HG03039 (cell line): ENCODE measurements around the gene SLC29A3.
"Not testable (repeated sequence)": the region's sequence is repeated elsewhere in the genome, so short reads cannot be mapped to it uniquely, and the experiment has no call there.

Experiments
- ATAC-seq: cut with Tn5 transposase; IDR thresholded peaks from one replicate; pipeline ENCODE4 v1.9.1; 2021; ENCODE audit warnings: mild to moderate bottlenecking, moderate library complexity; ENCODE audit not compliant: unreplicated experiment

SLC29A3 gene

DNA sequence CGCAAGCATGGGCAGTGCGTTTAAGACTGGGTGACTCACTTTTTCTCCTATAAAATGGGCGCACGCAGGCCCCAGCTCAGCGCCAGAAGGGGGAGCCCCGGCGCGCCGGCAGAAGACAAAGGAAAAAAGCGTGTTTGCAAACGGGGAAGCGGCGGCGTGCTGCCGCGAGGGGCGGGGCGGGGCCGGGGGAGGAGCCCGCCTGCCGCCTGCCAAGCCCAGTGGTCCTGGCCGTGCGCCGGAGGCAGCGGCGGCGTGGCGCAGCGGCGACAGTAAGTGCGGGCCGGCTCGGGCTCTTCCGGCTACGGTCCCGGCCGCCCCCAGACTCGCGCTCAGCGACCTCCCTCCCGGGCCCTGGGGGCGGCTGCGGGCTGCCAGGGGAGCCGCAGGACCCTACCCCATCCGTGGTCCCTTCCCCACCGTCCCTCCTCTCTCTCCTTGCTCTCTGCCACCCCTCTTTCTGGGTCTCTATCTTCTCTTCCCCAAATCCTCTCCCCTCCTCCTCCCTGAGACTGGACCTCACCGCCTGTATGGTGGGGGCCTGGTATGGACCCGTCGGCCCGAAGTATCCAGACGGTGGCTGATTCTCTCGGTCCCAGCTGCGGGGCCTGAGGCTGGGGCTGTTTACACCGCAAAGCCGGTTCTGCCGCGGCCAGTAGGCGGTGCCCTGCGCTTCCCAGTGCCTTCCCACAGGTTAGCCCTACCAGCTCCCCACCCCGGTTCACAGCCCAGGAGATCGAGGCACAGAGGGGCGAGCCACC is at the start of gene SLC29A3:
SLC29A3 (plus strand) TSS at position 218 of the 758 bp plus-strand sequence; CDS start at position 269, 51 bp downstream.
- ATAC-seq, result peak; percentile 69

DNA sequence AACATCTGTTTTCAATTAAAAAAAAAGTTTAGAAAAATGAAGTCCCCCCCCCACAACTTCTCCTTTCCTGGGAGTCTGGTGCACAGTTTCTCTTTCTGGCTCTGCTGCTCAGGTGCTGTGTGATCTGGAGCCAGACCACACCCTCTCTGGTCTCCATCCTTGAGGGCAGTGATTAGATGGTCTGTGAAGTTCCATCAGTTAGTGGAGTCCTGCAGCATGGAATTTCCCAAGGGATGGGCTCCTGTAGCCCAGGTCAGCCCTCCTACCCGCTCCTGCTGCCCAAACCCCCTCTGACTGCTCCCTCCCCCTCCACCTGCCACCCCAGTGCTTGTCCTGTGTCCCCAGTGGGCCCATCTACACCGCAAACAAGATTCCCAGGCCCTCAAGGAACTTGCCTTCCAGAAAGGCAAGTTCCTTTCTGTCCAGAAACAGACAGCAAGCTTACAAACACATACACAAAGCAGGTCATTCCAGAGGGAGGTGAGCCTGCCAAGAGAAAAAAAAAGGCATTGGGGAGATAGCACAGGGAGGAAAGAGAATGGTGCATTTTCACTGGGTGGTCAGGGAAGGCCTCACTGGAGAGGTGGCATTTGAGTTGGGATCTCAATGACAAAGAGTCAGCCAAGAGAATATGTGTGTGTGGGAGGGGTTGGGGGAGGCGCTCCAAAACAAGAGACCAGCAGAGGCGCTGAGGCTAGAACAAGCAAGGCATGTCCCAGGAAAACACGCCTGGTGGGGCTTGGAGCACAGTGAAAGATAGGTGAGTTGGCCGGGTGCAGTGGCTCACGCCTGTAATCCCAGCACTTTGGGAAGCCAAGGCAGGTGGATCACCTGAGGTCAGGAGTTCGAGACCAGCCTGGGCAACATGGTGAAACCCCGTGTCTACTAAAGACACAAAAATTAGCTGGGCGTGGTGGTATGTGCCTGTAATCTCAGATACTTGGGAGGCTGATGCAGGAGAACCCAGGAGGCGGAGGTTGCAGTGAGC is 49.5 kb upstream of the SLC29A3 start:
- ATAC-seq, result no peak

DNA sequence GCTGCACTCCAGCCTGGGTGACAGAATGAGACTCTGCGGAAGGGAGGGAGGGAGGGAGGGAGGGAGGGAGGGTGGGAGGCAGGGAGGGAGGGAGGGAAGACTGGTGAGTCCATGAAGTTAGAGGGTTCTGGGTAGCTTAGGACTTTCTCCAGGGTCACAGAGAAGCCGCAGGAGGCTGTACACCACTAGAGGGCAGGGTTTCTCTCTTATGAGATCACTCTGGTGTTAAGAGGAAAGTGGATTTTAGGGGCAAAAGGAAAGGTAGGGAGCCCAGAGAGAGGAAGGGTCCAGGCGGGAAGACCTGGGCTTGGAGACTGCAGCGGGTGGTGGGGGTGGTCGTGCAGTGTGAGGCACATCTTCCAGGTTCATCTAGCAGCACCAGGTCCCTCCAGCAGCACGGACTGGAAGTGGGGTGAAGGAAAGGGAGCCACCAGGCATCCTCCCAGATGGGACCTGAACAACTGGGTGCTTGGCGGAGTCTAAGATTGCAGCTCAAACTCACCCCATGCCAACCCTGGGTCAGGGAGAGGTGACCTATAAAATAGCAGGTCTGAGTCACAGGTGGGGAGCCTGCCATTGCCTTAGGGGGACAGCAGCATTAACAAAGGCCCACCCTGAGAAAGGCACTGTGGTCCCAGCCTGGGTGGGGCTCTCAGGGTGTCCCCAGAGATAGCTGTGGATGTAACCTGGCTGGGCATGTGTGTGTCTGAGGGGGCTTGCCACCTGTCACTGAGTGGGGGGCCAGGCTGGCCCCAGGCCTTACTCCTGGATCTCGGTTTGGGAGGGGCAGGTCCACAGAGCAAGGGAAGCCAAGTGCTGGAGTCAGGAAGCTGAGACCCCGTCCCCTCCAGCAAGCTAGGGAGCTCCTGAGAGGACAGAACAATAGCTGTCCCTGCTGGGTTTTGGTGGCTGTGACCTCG is 48.5 kb upstream of the SLC29A3 start:
- no peak for ATAC-seq

DNA sequence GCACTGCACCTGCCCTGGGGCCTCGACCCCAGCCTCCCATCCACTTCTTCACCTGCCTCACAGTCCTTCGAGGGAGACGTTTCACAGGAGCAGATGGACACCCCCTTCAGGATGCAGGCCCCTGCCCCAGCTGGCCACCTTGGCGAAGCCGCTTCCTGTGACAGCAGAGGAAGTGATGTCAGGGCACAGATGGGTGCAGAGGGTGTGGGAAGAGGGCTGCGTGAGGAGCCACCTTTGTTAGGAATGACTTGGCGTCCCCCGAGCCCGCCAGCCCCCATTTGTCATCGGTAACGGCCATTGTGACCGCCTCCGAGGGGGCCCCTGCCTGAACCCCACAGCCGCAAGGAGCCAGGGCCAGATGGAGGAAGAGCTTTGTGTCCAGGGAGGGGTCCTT is 47.4 kb upstream of the SLC29A3 start:
- ATAC-seq, result no peak

DNA sequence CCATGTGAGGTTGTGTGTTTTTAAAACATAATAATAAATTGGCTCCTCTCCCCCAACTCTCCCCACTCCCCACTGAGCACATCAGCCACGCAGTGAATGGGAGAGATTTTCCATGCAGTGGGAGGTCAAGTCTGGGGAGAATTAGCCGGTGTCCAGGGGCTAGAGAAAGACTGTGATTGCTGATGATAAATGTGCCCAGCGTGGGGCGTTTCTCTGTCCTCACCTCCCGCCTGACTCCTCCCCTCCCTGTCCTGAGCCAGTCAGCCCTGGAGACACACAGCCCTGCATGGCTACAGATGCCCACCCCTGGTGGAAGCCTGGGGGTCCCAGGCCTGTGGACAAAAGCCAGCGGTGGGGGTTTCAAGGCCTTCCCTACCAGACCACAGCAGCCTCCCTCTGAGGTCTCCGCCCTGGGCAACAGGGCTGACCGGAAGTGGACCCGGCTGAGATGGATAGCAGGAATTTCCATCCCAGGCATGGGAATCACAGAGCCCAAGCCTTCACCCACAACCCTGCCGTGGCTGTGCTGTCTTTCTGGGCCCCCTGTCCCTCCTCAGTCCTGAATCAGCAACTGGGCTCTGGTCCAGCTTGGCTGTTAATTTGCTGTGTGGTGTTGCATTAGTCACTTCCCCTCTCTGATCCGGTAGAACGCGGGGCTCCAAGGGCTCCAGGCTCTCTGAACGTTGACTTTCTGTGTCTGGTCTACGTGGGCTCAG is 46.8 kb upstream of the SLC29A3 start:
- no peak for ATAC-seq

DNA sequence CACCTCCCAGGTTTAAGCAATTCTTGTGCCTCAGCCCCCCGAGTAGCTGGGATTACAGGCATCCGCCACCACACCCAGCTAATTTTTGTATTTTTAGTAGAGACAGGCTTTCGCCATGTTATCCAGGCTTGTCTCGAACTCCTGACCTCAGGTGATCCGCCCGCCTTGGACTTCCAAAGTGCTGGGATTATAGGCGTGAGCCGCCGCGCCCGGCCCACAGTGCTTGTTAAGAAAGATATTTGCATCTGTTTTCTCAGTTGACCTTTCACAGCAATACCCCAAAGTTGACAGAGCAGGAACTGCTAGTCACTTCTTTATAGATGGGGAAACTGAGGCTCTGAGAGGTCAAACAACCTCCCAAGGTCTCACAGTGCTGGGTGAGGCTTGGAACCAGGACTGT is 46.1 kb upstream of the SLC29A3 start:
- not testable (repeated sequence) for ATAC-seq

DNA sequence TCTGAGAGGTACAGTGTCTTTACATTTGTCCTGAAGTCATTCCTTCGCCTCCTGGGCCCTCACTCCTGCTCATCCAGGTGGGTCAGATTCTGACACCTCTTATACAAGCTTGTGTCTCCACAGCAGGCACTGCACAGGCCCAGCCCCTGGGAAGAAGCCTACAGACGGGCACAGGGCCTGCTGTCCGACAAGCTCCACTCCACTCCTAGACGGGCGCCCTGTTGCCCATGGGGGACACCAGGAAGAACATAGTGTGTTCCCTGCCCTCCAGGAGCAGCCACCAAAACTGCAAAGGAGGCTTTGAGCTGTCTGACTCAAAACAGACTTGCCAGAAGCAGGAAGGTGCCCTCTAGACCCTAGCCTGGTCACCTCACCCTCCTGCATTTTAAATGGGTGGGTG is 45.6 kb upstream of the SLC29A3 start:
- ATAC-seq, result no peak

DNA sequence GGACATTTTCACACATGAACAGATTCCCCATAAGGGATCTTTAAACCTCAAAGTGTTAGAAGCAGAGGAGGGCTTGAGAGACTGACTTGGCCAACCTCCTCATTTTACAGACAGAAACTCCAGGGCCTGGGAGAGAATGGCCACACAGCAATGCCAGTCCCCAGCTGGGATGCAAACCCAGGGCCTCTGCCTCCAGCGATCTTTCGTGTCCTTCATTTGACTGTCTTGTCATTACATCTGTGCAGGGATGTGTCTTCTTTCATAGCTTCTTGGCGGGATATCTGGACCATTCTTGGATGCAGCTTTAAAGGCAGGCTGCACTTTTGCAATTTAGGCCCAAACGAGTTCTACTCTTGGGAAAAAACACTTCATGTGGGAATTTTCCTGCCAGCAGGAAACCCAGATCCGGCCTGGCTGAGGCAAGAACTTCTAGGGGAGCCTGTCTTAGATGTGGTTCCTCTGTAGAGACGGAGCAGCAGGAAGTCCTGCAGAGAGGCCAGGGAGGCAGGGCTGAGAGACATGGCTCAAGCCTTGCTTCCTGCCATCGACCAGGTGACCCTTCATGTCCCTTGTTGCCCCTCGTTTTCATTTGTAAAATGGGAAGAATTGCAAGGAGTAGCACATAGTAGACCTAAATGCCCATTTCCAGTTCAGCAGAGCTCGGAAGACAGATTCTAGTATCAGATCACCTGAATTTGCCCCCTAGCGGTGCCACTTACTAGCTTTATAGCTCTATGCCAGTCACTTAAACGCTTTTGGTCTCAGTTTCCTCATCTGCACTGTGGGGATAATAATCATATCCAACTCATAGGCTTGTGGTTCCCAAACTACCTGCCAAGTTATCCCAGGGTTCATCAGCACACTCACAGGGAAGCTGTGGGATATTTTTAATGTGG is 43.9 kb upstream of the SLC29A3 start:
- no peak for ATAC-seq

DNA sequence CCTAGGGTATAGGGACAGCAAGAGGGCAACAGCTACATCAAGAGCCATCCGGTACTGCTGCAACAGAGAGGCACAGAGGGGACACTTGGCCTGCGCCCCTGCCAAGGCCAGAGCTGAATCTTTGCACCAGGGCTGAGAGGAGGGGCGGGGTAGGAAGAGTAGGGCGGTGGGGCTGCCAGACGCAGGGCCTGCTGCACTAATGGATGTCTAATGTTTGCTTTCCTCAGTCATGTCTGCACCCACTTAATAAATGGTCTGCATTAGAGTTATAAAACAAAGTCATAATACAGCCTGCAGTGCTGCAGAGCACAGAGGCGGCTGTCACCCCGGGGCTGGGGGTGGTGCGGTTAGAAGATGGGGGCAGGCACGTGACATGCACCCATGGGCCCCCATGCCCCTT is 42.2 kb upstream of the SLC29A3 start:
- no peak for ATAC-seq

DNA sequence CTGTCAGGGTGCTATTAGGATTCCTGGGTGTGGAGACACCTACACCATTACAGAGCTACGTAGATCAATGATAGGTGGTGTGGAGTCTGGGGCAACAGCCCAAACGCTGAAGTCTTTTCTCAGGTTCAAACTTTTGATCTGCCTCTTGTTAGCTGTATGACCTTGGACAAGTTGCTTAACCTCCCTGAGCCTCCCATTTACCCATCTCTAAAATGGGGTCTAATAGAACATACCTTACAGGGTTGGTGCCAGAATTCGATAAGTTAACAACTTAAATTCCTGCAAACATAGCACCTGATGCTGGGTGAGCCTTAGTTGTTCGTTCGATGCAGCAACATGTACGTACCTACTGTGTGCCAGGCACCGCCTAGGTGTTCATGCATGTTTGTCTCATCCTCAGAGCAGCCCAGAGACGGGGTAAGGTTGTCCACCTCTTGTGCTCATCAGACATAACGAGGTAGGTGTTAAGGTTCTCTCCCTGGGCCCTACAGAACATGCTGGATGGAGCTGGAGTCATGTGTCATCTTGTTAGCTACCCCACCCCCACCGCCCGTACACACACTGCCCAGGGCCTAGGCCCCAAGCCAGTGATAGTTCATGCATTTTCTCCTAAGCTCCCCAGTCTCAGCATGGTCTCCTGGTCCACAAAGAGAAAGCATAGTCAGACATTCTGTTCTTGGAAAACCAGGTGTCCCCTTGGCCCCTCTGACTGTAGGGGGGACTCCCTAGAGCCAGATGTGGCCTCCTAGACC is 41.0 kb upstream of the SLC29A3 start:
- ATAC-seq, result no peak

DNA sequence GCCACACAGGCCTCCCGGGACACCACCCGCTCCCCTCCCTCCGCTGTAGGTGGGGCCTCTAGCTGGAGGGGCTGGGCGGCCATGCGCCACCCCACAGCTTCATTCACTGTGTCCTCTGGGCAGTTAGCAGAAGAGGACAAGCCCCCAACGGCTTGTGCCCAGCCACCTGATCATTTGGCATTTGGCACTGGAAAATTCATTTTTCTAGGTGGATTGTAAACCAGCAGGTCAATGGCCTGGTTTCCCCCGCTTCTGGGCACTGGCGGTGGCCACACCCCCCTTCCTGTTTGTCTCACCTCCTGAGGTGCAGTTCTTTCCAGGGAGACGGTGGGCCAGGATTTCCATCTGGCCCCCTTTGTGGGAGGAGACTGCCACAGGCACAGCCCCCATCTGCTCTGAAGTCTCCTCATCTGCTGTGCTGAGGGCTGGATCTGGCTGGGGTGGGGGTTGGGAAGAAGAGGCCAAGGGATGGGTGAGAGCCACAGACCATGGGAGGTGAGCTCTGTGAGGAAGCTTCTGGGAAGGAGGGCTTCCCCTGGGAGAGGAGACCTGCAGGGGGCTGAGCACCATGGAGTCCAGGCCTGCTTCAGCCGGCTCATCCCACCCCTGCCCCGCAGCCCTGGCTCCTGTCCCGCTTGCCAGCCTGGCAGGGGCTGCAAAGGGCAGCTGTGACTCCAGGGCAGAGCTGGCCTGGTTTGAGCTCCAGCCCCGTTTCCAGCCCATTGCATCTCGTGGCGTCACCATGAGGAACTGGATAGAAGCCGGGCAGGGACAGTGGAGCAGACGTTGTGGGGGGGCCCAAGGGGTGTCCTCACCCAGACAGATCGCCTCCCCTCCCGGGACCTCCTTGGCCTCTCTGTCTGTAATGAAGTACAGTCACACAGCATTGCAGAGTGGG is 40.1 kb upstream of the SLC29A3 start:
- ATAC-seq, result no peak

DNA sequence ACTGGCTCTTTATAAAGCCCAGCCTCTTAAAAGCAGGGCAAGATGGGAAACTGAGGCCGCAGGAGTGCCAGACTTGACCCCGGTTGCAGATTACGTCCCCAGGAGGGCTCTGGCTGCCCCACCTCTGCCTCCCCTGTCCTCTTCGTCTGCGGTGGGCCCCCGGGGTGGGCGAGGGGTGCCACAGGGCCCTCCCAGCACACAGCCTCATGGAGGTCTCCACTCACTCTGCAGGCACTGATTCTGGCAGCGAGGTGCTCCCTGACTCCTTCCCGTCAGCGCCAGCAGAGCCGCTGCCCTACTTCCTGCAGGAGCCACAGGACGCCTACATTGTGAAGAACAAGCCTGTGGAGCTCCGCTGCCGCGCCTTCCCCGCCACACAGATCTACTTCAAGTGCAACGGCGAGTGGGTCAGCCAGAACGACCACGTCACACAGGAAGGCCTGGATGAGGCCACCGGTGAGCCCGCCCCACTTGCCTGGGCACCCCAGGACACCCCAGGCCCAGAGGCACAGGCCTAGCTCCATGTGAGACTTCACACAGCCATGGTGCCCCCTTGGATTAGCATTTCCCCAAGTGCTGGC is 39.4 kb upstream of the SLC29A3 start:
- ATAC-seq, result no peak

DNA sequence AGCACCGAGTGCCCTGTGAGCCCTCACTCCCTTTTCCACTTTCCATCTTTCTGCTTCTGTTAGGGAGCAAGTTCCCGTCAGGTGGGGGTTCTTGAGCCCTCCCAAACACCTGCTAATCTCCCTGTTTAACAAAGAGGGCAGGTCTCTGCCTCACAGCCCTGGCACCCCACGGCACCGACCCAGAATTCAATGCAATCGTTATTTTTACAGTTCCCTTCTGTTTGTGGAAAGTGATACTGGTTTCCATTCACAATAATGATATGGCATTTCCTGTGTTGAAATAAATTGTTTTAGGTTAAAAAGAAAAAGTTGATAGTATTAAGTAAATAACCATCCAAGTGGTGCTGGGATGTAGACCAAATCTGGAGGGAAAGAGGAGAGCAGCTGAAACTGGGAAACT is 38.8 kb upstream of the SLC29A3 start:
- no peak for ATAC-seq

DNA sequence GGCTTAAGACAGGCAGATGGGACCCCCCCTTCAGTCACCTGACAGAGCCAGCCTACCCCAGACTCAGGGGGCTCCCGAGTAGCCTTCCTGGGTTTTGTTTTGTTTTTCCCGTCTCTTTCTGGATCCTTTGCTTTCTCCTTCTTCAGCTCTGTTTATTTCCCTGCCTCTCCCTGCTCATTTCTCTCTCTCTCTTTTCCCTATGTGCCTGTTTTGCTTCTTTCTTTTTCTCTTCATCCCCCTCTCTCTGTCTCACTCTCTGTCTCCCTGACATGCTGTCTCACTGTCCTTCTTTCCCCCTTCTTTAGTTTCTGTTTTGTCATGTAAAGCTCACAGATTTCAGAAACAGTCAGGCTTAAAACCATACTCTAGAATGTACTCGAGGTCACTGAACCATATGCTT is 38.2 kb upstream of the SLC29A3 start:
- ATAC-seq, result no peak

DNA sequence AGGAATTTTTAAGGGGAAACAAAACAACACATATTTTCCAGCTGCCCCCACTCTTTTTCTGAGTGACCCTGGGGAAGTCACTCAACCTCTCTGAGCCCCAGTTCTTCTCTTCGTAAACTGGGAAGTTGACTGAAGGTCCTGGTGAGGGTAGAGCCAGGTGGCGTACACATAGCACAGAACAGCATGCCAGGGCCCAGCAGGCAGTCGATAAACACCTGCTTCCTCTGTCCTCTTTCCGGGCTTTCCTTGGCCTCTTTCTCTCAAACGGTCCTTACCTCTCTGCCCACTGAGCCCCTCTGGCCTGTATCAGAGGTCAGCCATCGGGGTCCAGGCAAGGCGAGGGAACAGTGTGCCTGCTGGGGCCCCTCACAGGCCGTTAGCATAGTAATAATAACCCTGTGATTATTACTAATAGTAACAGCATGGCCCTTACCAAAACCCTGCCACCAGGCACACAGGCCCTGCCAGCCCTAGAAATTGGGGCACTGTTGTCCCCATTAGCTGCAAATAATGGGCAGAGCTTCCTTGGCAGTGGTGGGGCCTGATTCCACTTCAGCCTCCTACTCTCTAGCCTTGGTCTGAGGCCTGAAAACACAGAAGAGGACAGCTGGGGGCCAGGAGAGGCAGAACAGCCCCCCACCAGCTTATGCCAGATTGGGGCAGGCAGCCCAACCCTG is 37.3 kb upstream of the SLC29A3 start:
- no peak for ATAC-seq

DNA sequence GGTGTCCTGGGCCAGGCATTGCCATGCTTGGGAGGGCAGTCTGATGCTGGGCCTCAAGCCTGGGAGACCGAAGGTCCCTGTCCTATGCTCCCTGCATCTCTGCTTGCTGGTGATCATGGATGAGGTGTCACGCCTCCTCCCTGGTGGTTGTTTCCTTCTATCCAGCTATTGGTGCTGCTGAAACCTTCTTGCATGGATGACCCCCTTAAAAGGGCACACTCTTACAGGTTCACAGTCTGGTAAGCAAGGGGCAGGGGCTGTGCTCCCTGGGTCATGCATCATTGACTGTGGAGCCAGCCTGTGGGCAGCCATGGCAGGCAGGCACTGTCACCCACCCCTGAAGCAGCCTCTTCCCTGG is 36.8 kb upstream of the SLC29A3 start:
- ATAC-seq, result no peak

DNA sequence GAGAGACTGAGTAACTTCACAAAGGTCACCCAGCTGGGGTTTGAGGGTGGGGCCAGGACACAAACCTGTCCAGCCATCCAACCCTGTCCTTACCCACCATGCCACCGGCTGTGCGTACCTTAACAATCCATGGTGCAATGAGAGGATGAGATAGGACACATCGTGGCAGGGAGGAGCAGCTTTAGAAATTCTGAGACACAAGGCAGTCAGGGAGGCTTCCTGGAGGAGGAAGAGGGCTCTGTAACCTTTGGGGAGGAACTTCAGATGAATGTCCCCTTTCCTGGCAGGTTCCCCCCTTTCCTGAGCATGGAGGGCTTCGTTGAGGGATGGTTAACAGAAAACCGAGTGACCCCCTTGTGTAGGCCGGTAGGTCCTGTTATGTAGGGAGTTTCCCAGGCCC is 35.6 kb upstream of the SLC29A3 start:
- ATAC-seq, result no peak
